HEK293 (cell line): ENCODE data around the gene C1orf94.

ENCODE experiments used
- CTCF ChIA-PET: fragments of 350-600 bp; formaldehyde crosslinking; extraction: SDS; loops from one replicate; lab custom pipeline; 2021; ENCODE audit warnings: antibody characterized with exemption; lab: Yijun Ruan, JAX
- POLR2A ChIA-PET: fragments of 300-600 bp; formaldehyde crosslinking; extraction: SDS; loops from one replicate; lab custom pipeline; 2020; ENCODE audit warnings: antibody characterized with exemption, inconsistent platforms; lab: Yijun Ruan, JAX
- H3K27ac ChIP-seq: fragments of 200-500 bp; sonication (Bioruptor generic); 2 replicates; pipeline ENCODE4 v1.5.1; 2014; ENCODE audit warnings: low read depth, low read length, control low read depth, inconsistent platforms; ENCODE audit errors: extremely low read depth
- H3K36me3 ChIP-seq, 2 experiments: fragments of 200-500 bp in 1 of 2; sonication (Bioruptor generic) in 1 of 2; 1 replicate in 1 of 2; 2 replicates in 1 of 2; pipeline ENCODE4 v1.5.1; 2014 to 2017; ENCODE audit warnings: inconsistent platforms in 2 of 2, low read length in 2 of 2; ENCODE audit not compliant: control insufficient read depth in 2 of 2, insufficient read depth in 1 of 2
- H3K4me1 ChIP-seq: fragments of 200-500 bp; sonication (Bioruptor generic); 2 replicates; pipeline ENCODE4 v1.5.1; 2014; ENCODE audit warnings: mild to moderate bottlenecking, low read length, inconsistent platforms; ENCODE audit not compliant: control insufficient read depth, insufficient read depth
- H3K4me3 ChIP-seq: 2 replicates; pipeline ENCODE4 v1.5.1; 2011; ENCODE audit warnings: low read depth, mild to moderate bottlenecking, control low read depth, low read length, moderate library complexity
- H3K9me3 ChIP-seq: fragments of 200-500 bp; sonication (Bioruptor generic); 2 replicates; pipeline ENCODE4 v1.5.1; 2014; ENCODE audit warnings: low read depth, low read length, inconsistent platforms; ENCODE audit not compliant: control insufficient read depth, insufficient read depth
- BCL11B ChIP-seq: fragments of 450-650 bp; formaldehyde crosslinking; IDR thresholded peaks from 2 replicates; pipeline ENCODE4 v1.5.1; 2016; ENCODE audit warnings: low read depth, missing biosample characterization, missing genetic modification characterization
- EGR2 ChIP-seq: fragments of 450-650 bp; formaldehyde crosslinking; IDR thresholded peaks from 2 replicates; pipeline ENCODE4 v1.5.1; 2016; ENCODE audit warnings: low read depth, missing biosample characterization, missing genetic modification characterization
- GLI2 ChIP-seq: fragments of 450-650 bp; formaldehyde crosslinking; IDR thresholded peaks from 2 replicates; pipeline ENCODE4; 2017; ENCODE audit warnings: missing biosample characterization, missing genetic modification characterization, low read depth, borderline replicate concordance
- GLIS1 ChIP-seq: fragments of 450-650 bp; formaldehyde crosslinking; IDR thresholded peaks from 2 replicates; pipeline ENCODE4 v1.5.1; 2016; ENCODE audit warnings: missing biosample characterization, missing genetic modification characterization
- GLIS2 ChIP-seq: fragments of 450-650 bp; formaldehyde crosslinking; IDR thresholded peaks from 2 replicates; pipeline ENCODE4 v1.5.1; 2016; ENCODE audit warnings: missing biosample characterization, missing genetic modification characterization
- OSR2 ChIP-seq: fragments of 450-650 bp; formaldehyde crosslinking; IDR thresholded peaks from 2 replicates; pipeline ENCODE4 v1.5.1; 2016; ENCODE audit warnings: missing biosample characterization, missing genetic modification characterization
- REPIN1 ChIP-seq: fragments of 450-650 bp; formaldehyde crosslinking; IDR thresholded peaks from 2 replicates; pipeline ENCODE4 v1.5.1; 2017; ENCODE audit warnings: missing biosample characterization, missing genetic modification characterization, low read depth
- SALL2 ChIP-seq: fragments of 450-650 bp; formaldehyde crosslinking; IDR thresholded peaks from 2 replicates; pipeline ENCODE4 v1.5.0; 2017; ENCODE audit warnings: missing biosample characterization, mild to moderate bottlenecking, missing genetic modification characterization, borderline replicate concordance
- SP3 ChIP-seq: fragments of 450-650 bp; formaldehyde crosslinking; IDR thresholded peaks from 2 replicates; pipeline ENCODE4 v1.5.1; 2016; ENCODE audit warnings: missing biosample characterization, missing genetic modification characterization
- TRIM28 ChIP-seq: IDR thresholded peaks from 2 replicates; pipeline ENCODE4 v1.6.1; 2011; ENCODE audit warnings: low read length, control low read depth, borderline replicate concordance
- ZBTB17 ChIP-seq: fragments of 450-650 bp; formaldehyde crosslinking; IDR thresholded peaks from 2 replicates; pipeline ENCODE4 v1.5.1; 2016; ENCODE audit warnings: missing biosample characterization, missing genetic modification characterization
- ZBTB20 ChIP-seq: fragments of 450-650 bp; formaldehyde crosslinking; IDR thresholded peaks from 2 replicates; pipeline ENCODE4 v1.5.1; 2016; ENCODE audit warnings: missing biosample characterization, missing genetic modification characterization
- ZIC2 ChIP-seq: fragments of 450-650 bp; formaldehyde crosslinking; IDR thresholded peaks from 2 replicates; pipeline ENCODE4 v1.5.1; 2016; ENCODE audit warnings: missing biosample characterization, missing genetic modification characterization
- ZNF112 ChIP-seq: fragments of 450-650 bp; formaldehyde crosslinking; IDR thresholded peaks from 2 replicates; pipeline ENCODE4 v1.5.0; 2017; ENCODE audit warnings: missing biosample characterization, missing genetic modification characterization
- ZNF302 ChIP-seq: fragments of 450-650 bp; formaldehyde crosslinking; IDR thresholded peaks from 2 replicates; pipeline ENCODE4 v1.5.1; 2016; ENCODE audit warnings: missing biosample characterization, missing genetic modification characterization, low read depth
- ZNF610 ChIP-seq: fragments of 450-650 bp; formaldehyde crosslinking; IDR thresholded peaks from 2 replicates; pipeline ENCODE4 v1.5.1; 2016; ENCODE audit warnings: missing biosample characterization, missing genetic modification characterization, borderline replicate concordance
- ZNF624 ChIP-seq: fragments of 450-650 bp; formaldehyde crosslinking; IDR thresholded peaks from 2 replicates; pipeline ENCODE4 v1.5.1; 2017; ENCODE audit warnings: missing biosample characterization, missing genetic modification characterization
- ZNF776 ChIP-seq: fragments of 450-650 bp; formaldehyde crosslinking; IDR thresholded peaks from 2 replicates; pipeline ENCODE4 v1.5.0; 2017; ENCODE audit warnings: missing biosample characterization, missing genetic modification characterization, borderline replicate concordance
- TF ChIP-seq, protein P1 (sequence below): fragments of 450-650 bp; formaldehyde crosslinking; IDR thresholded peaks from 2 replicates; pipeline ENCODE4 v1.5.1; 2017; ENCODE audit warnings: missing biosample characterization, missing genetic modification characterization
- TF ChIP-seq, protein P2 (sequence below): fragments of 450-650 bp; formaldehyde crosslinking; IDR thresholded peaks from 2 replicates; pipeline ENCODE4 v1.5.1; 2016; ENCODE audit warnings: missing biosample characterization, missing genetic modification characterization
- TF ChIP-seq, protein P3 (sequence below): fragments of 450-650 bp; formaldehyde crosslinking; IDR thresholded peaks from 2 replicates; pipeline ENCODE4 v1.5.1; 2016; ENCODE audit warnings: missing biosample characterization, missing genetic modification characterization

Gene C1orf94

DNA sequence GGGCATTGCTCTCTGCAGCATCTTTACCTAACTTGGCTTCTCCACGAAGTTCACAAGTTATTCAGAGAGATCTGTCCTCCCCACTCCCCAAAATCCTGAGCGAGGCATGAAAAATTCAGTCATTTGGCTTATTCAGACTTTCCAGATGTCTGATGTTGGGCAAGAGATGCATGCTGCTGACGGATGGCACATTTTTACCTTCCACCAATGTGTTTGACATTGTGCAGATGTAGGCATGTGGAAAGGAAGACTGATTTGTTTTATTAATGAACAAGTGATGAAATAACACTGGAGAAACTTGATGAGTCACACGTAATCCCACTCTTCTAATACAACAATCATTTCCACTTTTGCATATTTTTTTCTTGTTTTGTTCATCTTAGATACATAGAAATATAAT, 86.7 kb downstream of the C1orf94 start:
- Histone ChIP-seq H3K27ac (no peak overlapping the region), H3K36me3 (no peaks in the 10 kb centered on the region), H3K4me1 (peaks cover 8% of the 10 kb centered on the region), H3K4me3 (no peak overlapping the region), H3K9me3 (no peaks in the 10 kb centered on the region)
- ChIA-PET CTCF (interaction anchor here (1.1 to 1.6 kb wide), 2 partner anchors 120 to 630 kb away, joined by 3 read pairs; no protein-coding TSS in a partner anchor), POLR2A (no interaction called here)
- TF ChIP-seq BCL11B (tag by site-specific recombination) (no peak), ZNF624 (tag by site-specific recombination) (no peak), EGR2 (tag by site-specific recombination) (no peak)
- TF ChIP-seq, protein P1, sequence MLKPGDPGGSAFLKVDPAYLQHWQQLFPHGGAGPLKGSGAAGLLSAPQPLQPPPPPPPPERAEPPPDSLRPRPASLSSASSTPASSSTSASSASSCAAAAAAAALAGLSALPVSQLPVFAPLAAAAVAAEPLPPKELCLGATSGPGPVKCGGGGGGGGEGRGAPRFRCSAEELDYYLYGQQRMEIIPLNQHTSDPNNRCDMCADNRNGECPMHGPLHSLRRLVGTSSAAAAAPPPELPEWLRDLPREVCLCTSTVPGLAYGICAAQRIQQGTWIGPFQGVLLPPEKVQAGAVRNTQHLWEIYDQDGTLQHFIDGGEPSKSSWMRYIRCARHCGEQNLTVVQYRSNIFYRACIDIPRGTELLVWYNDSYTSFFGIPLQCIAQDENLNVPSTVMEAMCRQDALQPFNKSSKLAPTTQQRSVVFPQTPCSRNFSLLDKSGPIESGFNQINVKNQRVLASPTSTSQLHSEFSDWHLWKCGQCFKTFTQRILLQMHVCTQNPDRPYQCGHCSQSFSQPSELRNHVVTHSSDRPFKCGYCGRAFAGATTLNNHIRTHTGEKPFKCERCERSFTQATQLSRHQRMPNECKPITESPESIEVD (tag by site-specific recombination), result no peak
- TF ChIP-seq, protein P2, sequence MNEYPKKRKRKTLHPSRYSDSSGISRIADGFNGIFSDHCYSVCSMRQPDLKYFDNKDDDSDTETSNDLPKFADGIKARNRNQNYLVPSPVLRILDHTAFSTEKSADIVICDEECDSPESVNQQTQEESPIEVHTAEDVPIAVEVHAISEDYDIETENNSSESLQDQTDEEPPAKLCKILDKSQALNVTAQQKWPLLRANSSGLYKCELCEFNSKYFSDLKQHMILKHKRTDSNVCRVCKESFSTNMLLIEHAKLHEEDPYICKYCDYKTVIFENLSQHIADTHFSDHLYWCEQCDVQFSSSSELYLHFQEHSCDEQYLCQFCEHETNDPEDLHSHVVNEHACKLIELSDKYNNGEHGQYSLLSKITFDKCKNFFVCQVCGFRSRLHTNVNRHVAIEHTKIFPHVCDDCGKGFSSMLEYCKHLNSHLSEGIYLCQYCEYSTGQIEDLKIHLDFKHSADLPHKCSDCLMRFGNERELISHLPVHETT, result no peak

DNA sequence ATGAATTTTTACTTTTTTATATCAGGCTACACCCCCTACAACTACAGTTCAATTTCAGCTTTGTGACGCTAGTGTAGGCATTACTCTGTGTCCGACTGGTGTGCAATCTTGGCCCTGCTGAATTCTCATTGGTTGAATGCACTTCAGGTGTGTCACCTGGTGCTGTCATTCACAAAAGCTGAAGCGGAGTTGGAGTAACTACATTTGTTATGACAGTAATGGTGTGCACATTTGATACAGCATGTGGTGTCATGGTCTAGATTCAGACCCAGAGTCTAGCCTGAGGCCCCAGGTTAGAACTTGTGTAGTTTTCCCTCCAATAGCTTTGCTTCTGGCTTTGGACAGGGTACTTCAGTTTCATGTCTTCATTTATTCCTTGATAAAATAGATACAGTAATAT, 88.7 kb downstream of the C1orf94 start:
- H3K9me3 ChIP-seq, result no peaks in the 10 kb centered on the region
- ChIA-PET CTCF (interaction anchor here (1.8 kb wide), 1 partner anchor 12 kb away, joined by 4 read pairs; no protein-coding TSS in a partner anchor), POLR2A (no interaction called here)
- H3K36me3 ChIP-seq, result no peaks in the 10 kb centered on the region
- no peak overlapping the region for H3K27ac ChIP-seq
- TF ChIP-seq ZBTB20 (tag by site-specific recombination) (no peak), REPIN1 (tag by site-specific recombination) (no peak), ZNF112 (no peak), GLI2 (tag by site-specific recombination) (no peak), ZNF302 (tag by site-specific recombination) (no peak), ZNF776 (tag by site-specific recombination) (no peak), ZNF610 (tag by site-specific recombination) (no peak)
- peaks cover 13% of the 10 kb centered on the region for H3K4me1 ChIP-seq
- no peak overlapping the region for H3K4me3 ChIP-seq

DNA sequence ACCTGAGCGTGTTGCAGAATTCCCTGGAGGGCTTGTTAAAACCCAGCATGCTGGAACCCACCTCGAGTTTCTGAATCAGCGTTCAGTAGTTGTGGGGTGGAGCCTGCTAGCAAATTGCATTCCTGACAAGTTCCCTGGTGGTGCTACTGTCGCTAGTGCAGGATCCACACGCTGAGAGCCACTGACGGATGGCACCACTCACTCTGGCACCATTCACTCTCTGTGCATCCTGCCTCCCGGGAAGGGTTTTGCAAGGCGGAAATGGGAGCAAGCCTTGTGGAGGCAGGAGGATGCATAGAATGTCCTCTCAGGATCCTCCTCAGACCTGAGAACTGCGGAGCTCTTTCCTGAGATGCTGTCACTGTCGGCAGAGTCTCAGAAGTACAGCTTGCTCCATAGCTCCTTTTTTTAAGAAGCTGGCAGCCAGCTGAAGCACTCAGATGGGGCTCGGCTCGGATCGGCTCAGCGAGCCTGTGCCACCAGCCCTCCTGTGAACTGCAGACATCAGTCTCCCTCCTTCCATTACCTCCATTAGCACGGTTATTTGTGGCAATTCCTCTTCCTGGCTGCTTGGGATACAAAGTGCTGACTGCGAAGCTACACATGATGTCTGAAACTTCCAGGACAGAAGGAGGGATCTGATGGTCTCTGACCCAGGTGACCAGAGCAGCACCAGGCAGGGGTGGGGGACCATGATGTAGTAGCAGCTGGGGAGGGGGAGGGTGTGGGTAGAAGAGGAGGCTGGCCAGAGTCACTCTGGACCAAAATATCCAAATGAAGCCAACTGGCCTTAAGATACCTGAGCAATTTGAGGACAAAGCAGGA, 89.6 kb downstream of the C1orf94 start:
- Histone ChIP-seq H3K27ac (no peak overlapping the region), H3K4me3 (no peak overlapping the region)
- TF ChIP-seq GLIS1 (tag by site-specific recombination) (peak; percentile 95), OSR2 (peak; percentile 42; the same call in 1 of the 2 replicates), SALL2 (tag by site-specific recombination) (no peak), ZIC2 (tag by site-specific recombination) (peak; percentile 85), GLIS2 (tag by site-specific recombination) (0 out of 2 replicates have a peak, but pooled peaks have one; percentile 42), ZBTB17 (peak; percentile 74), SP3 (tag by site-specific recombination) (0 out of 2 replicates have a peak, but pooled peaks have one; percentile 11), TRIM28 (no peak)
- TF ChIP-seq, protein P3, sequence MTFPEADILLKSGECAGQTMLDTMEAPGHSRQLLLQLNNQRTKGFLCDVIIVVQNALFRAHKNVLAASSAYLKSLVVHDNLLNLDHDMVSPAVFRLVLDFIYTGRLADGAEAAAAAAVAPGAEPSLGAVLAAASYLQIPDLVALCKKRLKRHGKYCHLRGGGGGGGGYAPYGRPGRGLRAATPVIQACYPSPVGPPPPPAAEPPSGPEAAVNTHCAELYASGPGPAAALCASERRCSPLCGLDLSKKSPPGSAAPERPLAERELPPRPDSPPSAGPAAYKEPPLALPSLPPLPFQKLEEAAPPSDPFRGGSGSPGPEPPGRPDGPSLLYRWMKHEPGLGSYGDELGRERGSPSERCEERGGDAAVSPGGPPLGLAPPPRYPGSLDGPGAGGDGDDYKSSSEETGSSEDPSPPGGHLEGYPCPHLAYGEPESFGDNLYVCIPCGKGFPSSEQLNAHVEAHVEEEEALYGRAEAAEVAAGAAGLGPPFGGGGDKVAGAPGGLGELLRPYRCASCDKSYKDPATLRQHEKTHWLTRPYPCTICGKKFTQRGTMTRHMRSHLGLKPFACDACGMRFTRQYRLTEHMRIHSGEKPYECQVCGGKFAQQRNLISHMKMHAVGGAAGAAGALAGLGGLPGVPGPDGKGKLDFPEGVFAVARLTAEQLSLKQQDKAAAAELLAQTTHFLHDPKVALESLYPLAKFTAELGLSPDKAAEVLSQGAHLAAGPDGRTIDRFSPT (tag by site-specific recombination), result peak; percentile 50; the same call in 1 of the 2 replicates
- TF ChIP-seq, protein P1 (tag by site-specific recombination), result no peak
- TF ChIP-seq, all 188 proteins: peak for 7
- peaks cover 13% of the 10 kb centered on the region for H3K4me1 ChIP-seq
- no peaks in the 10 kb centered on the region for H3K36me3 ChIP-seq
- ChIA-PET CTCF (interaction anchor here (0.6 to 1.8 kb wide), 3 partner anchors 11 to 549 kb away, joined by 3 to 4 read pairs (median 3); no protein-coding TSS in a partner anchor), POLR2A (no interaction called here)
- H3K9me3 ChIP-seq, result no peaks in the 10 kb centered on the region
